NCI-H510A treated with DMSO at 0.1 percent for 48 hours (cell line): ENCODE results near the gene SHISAL2B.
"Not testable (repeated sequence)": the region's sequence is repeated elsewhere in the genome, so short reads cannot be mapped to it uniquely, and the experiment has no call there.

Experiments used
- DNase-seq: peaks from one replicate; lab custom pipeline; 2025; lab: John Stamatoyannopoulos, UW

The SHISAL2B gene

GRCh38 chr5:64700765-64701164 is 10.5 kb downstream of the SHISAL2B start:
- no peak for DNase-seq

- DNase-seq: not testable (repeated sequence)
Observed at GRCh38 chr5:64706074-64706473, 15.8 kb downstream of the SHISAL2B start.

- no peak for DNase-seq
Observed at GRCh38 chr5:64707191-64707590, 16.9 kb downstream of the SHISAL2B start.

- DNase-seq: not testable (repeated sequence)
Observed at GRCh38 chr5:64714495-64714894, 24.2 kb downstream of the SHISAL2B start.

GRCh38 chr5:64722588-64722987 is 32.3 kb downstream of the SHISAL2B start:
- DNase-seq: no peak

- DNase-seq: no peak
Observed at GRCh38 chr5:64727150-64727549, 36.8 kb downstream of the SHISAL2B start.

GRCh38 chr5:64742411-64742810 is 52.1 kb downstream of the SHISAL2B start:
- DNase-seq: no peak

- no peak for DNase-seq
Observed at GRCh38 chr5:64742821-64743220, 52.5 kb downstream of the SHISAL2B start.

- no peak for DNase-seq
Observed at GRCh38 chr5:64744914-64745313, 54.6 kb downstream of the SHISAL2B start.

GRCh38 chr5:64746446-64746845 is 56.1 kb downstream of the SHISAL2B start:
- no peak for DNase-seq

- DNase-seq: no peak
Observed at GRCh38 chr5:64749385-64749784, 59.1 kb downstream of the SHISAL2B start.

- DNase-seq: no peak
Observed at GRCh38 chr5:64754066-64754465, 63.8 kb downstream of the SHISAL2B start.

- DNase-seq: no peak
Observed at GRCh38 chr5:64758901-64759300, 68.6 kb downstream of the SHISAL2B start.

GRCh38 chr5:64759960-64760660 is 69.8 kb downstream of the SHISAL2B start:
- no peak for DNase-seq

- DNase-seq: no peak
Observed at GRCh38 chr5:64763948-64764503, 73.7 kb downstream of the SHISAL2B start.

GRCh38 chr5:64765804-64766504 is 75.7 kb downstream of the SHISAL2B start:
- no peak for DNase-seq

GRCh38 chr5:64766941-64767340 is 76.6 kb downstream of the SHISAL2B start:
- DNase-seq: no peak
